Muscle of leg (tissue), 11 donors: ENCODE measurements around the gene NAA16. TPM values are rescaled to one million over a fixed set of nuclear protein-coding genes. Genes with fewer than 3 reads are reported as not detected.

Source experiments
- DNase-seq: peaks from one replicate; pipeline ENCODE4 v3.0.0; 2013
- H3K27ac ChIP-seq: one replicate; pipeline ENCODE4 v1.5.1; 2013; ENCODE audit warnings: mild to moderate bottlenecking, low read length, control low read depth
- H3K27me3 ChIP-seq: one replicate; pipeline ENCODE4 v1.6.1; 2013; ENCODE audit warnings: low read length; ENCODE audit not compliant: control insufficient read depth, insufficient read depth
- H3K36me3 ChIP-seq: one replicate; pipeline ENCODE4 v1.6.1; 2013; ENCODE audit warnings: low read length; ENCODE audit not compliant: control insufficient read depth, insufficient read depth
- H3K4me1 ChIP-seq: one replicate; pipeline ENCODE4 v1.6.1; 2013; ENCODE audit warnings: low read length; ENCODE audit not compliant: control insufficient read depth, insufficient read depth
- H3K4me3 ChIP-seq: one replicate; pipeline ENCODE4 v1.5.1; 2013; ENCODE audit warnings: low read length, control low read depth
- H3K9me3 ChIP-seq: replicated peaks from 2 replicates; pipeline ENCODE4 v1.6.1; 2013; ENCODE audit warnings: low read depth, low read length; ENCODE audit not compliant: control insufficient read depth
- WGBS: methylation state at CpG from one replicate; pipeline ENCODE4 v1.1.5; 2013; ENCODE audit warnings: missing lambda C conversion rate; ENCODE audit not compliant: insufficient coverage; 5-methylcytosine and 5-hydroxymethylcytosine counted together
- polyA plus RNA-seq, 8 donors: library from polyadenylated mRNA; unstranded; fragments of 120-200 nt; gene quantifications; one replicate each; pipeline versions ENCODE4 v1.2.1 to v1.2.3, GENCODE V29; 2013; ENCODE audit warnings: inconsistent platforms in 1 of 8, low replicate concordance in 1 of 8; ENCODE audit not compliant: insufficient read length in 8 of 8, insufficient read depth in 1 of 8
- total RNA-seq: library from RNA; stranded (reverse); fragments of 120-200 nt; gene quantifications from one replicate; pipeline ENCODE4 v1.2.4, GENCODE V29; 2013

The NAA16 gene
- total and polyA plus RNA-seq, 9 donors = 12.2 to 27.1 (median 16.2) TPM

DNA sequence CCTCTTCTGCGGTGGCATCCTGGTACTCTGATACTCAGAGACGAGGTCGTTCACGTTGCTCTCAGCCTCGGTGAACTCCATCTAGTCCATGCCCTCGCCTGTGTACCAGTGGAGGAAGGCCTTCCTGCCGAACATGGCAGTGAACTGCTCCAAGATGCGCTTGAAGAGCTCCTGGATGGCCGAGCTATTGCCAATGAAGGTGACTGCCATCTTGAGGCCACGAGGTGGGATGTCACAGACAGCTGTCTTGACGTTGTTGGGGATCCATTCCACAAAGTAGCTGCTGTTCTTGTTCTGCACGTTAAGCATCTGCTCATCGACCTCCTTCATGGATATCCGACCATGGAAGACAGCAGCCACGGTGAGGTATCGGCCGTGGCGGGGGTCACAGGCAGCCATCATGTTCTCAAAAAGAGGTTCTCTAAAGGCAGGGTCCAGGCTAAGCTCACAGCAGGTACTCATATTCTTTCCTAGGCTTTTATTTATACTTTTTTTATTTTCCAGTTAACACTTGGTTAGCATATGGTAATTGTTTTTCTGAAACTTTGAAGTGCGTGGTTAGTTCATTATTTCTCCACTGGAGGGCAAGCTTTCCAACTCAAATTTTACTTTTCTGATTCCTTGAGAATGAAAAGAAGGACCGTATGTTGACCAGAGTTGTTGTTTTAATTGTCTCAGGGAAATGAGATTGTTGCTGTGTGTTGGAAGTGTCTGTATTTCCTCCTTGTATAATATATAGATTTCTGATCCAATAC lies 73.9 kb downstream of the NAA16 start:
- no peaks in the 10 kb centered on the region for H3K27me3 ChIP-seq
- no peaks in the 10 kb centered on the region for H3K9me3 ChIP-seq
- WGBS = 95% methylated on average over 8 of the region's 20 CpGs
- DNase-seq = no peak
- H3K4me1 ChIP-seq = no peaks in the 10 kb centered on the region
- no peak overlapping the region for H3K27ac ChIP-seq
- no peaks in the 10 kb centered on the region for H3K36me3 ChIP-seq
- H3K4me3 ChIP-seq = no peak overlapping the region

DNA sequence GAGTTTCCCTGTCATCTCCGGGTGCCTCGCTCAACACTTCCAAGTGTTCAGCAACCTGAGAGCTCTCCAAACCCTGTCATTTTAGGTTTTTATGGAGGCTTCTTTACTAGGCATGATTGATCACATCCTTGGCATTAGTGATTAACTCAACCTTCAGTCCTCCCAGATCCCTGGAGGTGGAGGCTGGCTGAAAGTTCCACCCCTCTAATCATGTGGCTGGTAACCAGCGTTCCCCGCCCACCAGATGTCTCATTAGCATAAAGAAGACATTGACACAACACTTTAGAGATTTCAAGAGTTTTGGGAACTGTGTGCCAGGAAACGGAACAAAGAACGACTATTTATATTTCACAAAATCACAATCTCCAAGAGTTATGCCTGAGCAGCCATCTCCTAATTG lies 75.1 kb downstream of the NAA16 start:
- Histone ChIP-seq H3K9me3 (no peaks in the 10 kb centered on the region), H3K4me1 (no peaks in the 10 kb centered on the region), H3K36me3 (no peaks in the 10 kb centered on the region), H3K4me3 (no peak overlapping the region), H3K27ac (no peak overlapping the region), H3K27me3 (no peaks in the 10 kb centered on the region)
- no CpG with 5 or more reads among the region's 6 CpGs for whole genome bisulfite sequencing
- no peak for DNase-seq

DNA sequence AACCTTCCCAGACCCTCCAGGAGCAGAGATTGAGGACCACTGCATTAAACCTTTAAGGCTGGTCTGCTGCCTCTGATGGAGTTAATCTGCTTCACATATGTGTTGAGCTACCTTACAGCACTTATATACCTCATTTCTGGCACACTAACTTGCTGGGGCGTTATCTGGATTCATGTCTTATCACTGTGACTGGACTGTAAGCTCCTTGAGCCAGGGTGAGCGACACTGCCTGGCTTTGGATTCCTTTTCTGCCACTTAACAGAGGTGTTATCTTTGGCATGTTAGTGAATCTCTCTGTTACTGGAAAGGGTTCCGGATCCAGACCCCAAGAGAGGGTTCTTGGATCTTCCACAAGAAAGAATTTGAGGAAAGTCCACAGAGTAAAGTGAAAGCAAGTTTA lies 76.5 kb downstream of the NAA16 start:
- Histone ChIP-seq H3K9me3 (no peaks in the 10 kb centered on the region), H3K4me3 (no peak overlapping the region), H3K36me3 (no peaks in the 10 kb centered on the region), H3K27ac (no peak overlapping the region), H3K4me1 (no peaks in the 10 kb centered on the region), H3K27me3 (no peaks in the 10 kb centered on the region)
- no peak for DNase-seq
- 10% methylated on average over 2 of the region's 3 CpGs for WGBS

DNA sequence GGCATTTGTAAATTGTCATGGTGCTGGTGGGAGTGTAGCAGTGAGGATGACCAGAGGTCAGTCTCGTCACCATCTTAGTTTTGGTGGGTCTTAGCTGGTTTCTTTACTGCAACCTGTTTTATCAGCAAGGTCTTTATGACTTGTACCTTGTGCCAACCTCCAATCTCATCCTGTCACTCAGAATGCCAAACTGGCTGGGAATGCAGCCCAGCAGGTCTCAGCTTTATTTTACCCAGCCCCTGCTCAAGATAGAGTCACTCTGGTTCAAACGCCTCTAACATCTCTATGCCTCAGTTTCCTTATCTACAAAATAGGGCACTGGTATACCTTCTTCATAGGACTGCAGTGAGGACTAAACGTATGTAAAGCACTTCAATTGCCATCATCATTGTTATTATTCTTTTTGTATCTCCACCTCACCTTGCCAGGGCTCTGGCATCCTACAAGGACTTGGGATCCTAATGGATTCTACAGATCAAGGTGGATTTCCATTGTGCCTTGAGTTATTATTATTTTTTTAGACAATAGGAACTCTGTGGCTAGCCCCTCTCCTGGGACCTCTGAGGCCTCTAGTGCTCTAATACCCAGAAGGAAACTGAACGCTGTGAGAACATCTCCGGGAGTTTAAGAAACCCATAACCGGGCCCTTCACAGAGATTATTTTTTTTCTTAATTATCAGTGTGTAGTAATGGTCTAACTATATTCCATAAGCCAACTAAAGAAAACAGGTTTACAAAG lies 77.2 kb downstream of the NAA16 start:
- WGBS = 77% methylated on average over 3 of the region's 6 CpGs
- DNase-seq = no peak
- H3K27ac ChIP-seq = no peak overlapping the region

DNA sequence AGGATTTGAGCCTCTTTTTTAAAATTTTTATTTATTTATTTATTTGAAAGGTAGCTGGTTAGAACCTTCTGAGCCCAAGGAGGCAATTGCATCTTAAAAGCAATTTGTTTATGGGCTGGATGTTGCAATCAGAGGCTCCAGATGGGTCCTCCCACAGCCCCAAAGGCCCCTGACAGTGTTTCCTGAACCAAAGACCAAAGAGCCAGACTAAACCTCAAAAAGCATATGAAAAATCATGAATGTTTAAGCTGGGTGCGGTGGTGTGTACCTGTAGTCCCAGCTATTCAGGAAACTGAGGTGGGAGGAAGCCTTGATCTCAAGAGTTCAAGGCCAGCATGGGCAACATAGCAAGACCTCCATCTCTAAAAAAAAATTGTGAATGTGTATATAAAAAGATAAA lies 78.5 kb downstream of the NAA16 start:
- no peaks in the 10 kb centered on the region for H3K4me1 ChIP-seq
- H3K36me3 ChIP-seq = no peaks in the 10 kb centered on the region
- peaks cover 2% of the 10 kb centered on the region for H3K9me3 ChIP-seq
- DNase-seq = no peak
- H3K27ac ChIP-seq = no peak overlapping the region
- no CpG with 5 or more reads among the region's 1 CpG for WGBS
- no peak overlapping the region for H3K4me3 ChIP-seq
- H3K27me3 ChIP-seq = no peaks in the 10 kb centered on the region

More for the DNA sequence above, 77.2 kb downstream of the NAA16 start:
- no peaks in the 10 kb centered on the region for H3K27me3 ChIP-seq
- H3K9me3 ChIP-seq = peaks cover 2% of the 10 kb centered on the region
- no peaks in the 10 kb centered on the region for H3K36me3 ChIP-seq
- H3K4me3 ChIP-seq = no peak overlapping the region
- H3K4me1 ChIP-seq = no peaks in the 10 kb centered on the region

DNA sequence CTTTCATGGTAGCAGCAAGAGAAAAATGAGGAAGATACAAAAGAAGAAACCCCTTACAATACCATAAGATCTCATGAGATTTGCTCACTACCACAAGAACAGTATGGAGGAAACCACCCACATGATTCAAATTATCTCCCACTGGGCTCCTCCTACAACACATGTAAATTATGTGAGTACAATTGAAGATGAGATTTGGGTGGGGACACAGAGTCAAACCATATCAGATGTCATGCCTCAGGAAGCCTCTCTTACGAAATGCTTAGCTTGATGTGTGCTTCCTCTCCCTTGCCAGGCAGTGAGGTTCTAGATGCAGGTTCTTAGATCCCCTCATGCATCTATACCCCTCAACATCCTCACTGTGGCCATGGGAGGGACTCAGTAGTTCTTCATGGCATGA lies 83.1 kb downstream of the NAA16 start:
- no CpG with 5 or more reads among the region's 1 CpG for WGBS
- Histone ChIP-seq H3K9me3 (peaks cover 2% of the 10 kb centered on the region), H3K4me1 (no peaks in the 10 kb centered on the region), H3K27me3 (no peaks in the 10 kb centered on the region), H3K4me3 (no peak overlapping the region), H3K36me3 (no peaks in the 10 kb centered on the region), H3K27ac (no peak overlapping the region)
- DNase-seq = no peak

DNA sequence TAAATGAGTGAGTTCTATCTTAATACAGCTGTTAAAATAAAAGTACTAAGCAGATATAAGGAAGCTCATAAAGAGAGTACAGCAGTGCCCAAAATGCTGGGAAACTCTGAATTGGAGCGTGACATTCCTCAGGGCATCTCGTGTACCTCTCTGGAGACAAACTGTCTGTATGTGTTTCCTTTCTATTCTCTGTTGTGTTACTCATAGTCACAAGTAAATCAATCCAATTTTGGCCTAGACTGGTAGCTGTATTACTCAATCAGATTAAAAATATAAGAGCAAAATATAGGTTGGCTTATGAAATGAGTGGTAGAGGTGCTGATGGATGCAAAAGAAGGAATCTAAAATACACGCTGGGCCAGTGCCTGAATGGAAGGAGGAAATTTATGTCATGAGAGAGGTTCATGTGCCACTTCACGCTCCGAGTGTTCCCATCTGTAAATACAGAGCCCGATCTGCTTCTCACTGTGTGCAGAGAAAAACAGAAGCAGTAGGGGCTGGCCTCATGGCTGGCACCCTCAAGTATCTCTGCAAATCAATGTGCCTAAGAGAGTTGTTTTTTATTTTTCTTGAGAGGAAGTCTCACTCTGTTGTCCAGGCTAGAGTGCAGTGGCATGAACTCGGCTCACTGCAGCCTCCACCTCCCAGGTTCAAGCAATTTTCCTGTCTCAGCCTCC lies 87.6 kb downstream of the NAA16 start:
- H3K9me3 ChIP-seq = no peaks in the 10 kb centered on the region
- H3K27me3 ChIP-seq = no peaks in the 10 kb centered on the region
- no peak for DNase-seq
- no peak overlapping the region for H3K27ac ChIP-seq
- H3K4me1 ChIP-seq = no peaks in the 10 kb centered on the region
- H3K4me3 ChIP-seq = no peak overlapping the region
- H3K36me3 ChIP-seq = no peaks in the 10 kb centered on the region
- 61% methylated on average over 3 of the region's 7 CpGs for WGBS

DNA sequence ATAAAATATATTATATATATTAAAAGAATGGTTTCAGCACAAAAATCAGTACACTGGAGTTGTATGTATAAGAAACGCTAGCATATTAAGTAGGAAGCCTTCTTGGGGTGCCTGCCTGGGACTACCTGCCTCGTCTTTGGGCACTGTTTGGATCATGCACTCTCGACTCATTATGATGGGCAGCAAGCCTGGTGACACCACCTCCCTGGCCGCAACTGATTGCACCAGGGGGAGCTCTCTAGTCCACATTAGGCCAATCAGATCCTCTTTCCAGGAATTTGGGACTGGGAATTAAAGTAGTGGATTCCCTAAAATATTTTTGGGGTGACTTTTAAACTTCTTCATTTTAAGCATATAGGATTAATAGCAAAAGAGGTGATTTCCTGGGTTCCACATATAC lies 90.3 kb downstream of the NAA16 start:
- no peak overlapping the region for H3K27ac ChIP-seq
- H3K4me3 ChIP-seq = no peak overlapping the region
- no peaks in the 10 kb centered on the region for H3K27me3 ChIP-seq
- no peaks in the 10 kb centered on the region for H3K9me3 ChIP-seq
- WGBS = 100% methylated on average over 1 of the region's 4 CpGs
- H3K4me1 ChIP-seq = no peaks in the 10 kb centered on the region
- H3K36me3 ChIP-seq = no peaks in the 10 kb centered on the region
- no peak for DNase-seq

DNA sequence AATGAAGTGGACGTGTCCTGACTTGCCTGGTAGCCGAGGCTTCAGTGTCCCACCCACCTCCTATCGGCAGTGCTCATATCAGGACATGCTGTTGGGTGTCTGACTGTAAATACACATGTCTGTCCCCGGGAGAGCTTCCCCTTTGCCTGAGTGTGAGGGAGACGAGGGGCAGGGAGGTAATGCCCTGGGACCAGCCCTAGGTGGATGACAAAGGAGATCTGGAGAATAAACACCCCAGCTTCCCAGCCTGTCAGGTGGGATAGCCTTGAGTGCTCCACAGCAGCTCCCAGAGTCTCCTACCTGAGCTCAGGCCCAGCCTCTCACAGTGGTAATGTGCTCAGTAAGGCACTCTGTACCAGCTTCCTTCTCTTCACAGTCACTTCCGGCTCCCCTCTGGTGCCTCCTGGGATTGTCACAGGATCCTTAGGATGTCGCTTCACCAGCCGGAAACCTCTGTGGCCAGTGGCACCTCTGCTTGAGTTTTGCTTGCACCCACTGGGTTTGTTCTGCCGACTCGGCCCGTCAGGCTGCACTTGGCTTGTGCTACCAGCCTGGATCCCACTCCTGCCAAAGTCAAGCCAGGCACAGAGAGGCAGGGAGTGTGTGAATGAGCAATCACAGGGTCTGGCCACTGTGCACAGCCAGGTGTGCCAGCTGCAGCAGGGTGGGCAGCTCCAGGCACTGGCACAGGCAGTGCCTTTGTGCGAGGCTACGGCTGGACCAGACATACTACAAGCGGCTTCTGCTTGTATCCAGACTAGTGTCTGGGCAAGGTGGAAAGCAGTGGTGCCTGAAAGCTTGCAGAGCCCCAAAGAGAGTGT lies 91.8 kb downstream of the NAA16 start:
- H3K27ac ChIP-seq = no peak overlapping the region
- H3K27me3 ChIP-seq = no peaks in the 10 kb centered on the region
- DNase-seq = no peak
- no peak overlapping the region for H3K4me3 ChIP-seq
- no peaks in the 10 kb centered on the region for H3K4me1 ChIP-seq
- 79% methylated on average over 10 of the region's 14 CpGs for WGBS
- H3K36me3 ChIP-seq = no peaks in the 10 kb centered on the region
- no peaks in the 10 kb centered on the region for H3K9me3 ChIP-seq

DNA sequence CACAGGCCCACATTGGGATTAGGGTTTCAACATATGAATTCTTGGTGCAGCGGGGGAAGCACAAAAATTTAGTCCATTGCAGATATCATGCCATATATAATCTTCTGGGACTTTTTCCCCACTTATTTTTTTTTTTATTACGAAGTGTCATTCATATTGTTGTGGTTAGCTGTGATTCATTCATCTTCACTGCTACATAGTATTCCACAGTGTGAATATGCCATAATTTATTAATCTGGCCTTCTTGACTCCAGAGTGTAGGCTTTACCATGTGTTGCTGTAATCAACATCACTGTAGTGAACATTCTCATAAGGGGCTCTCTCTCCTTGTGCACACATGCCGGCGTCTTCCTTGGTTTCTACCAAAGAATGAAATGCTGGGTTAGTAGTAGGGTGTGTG lies 92.9 kb downstream of the NAA16 start:
- no peaks in the 10 kb centered on the region for H3K9me3 ChIP-seq
- no peaks in the 10 kb centered on the region for H3K27me3 ChIP-seq
- H3K4me1 ChIP-seq = no peaks in the 10 kb centered on the region
- no peak for DNase-seq
- no peak overlapping the region for H3K4me3 ChIP-seq
- H3K27ac ChIP-seq = no peak overlapping the region
- WGBS = no CpG with 5 or more reads among the region's 4 CpGs
- H3K36me3 ChIP-seq = no peaks in the 10 kb centered on the region
